Fibroblast of pulmonary artery (primary cell): ENCODE measurements around the gene GLE1.
"Not testable (repeated sequence)": the region's sequence is repeated elsewhere in the genome, so short reads cannot be mapped to it uniquely, and the experiment has no call there.

Experiments used
- DNase-seq: peaks from one replicate; pipeline ENCODE4 v3.0.0-alpha.2; 2010; ENCODE audit warnings: low read depth
- H3K4me3 ChIP-seq: replicated peaks from 2 replicates; pipeline ENCODE4 v1.5.1; 2011; ENCODE audit warnings: low read depth, mild to moderate bottlenecking, control low read depth, low read length, moderate library complexity
- CTCF ChIP-seq: IDR thresholded peaks from 2 replicates; pipeline ENCODE4 v1.5.1; 2011; ENCODE audit warnings: mild to moderate bottlenecking, control low read depth, low read length, inconsistent platforms; ENCODE audit errors: missing control alignments

The GLE1 gene

DNA sequence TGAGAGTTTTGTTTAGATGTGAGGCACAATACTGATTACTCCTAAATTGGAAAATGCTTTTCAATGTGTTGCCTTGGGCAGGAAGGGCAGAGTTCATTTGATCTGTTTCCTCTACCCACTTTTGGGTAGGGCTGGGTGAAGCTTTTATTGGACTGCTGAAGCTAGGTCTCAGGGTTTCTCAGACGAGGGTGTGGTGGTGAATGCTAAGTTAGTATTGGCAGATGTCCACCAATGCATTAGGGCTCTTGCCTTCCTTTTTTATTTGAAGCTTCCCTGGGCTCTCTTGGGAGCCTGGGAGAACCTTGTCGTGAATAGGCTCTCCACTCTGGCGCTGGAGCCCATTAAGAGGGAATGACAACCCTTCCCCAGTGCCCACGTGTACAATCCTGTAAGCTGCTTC lies 71.0 kb downstream of the GLE1 start:
- DNase-seq, result peak; percentile 26
- H3K4me3 ChIP-seq, result no peak overlapping the region
- TF ChIP-seq CTCF, result no peak

- H3K4me3 ChIP-seq, result no peak overlapping the region
- no peak for TF ChIP-seq CTCF
- DNase-seq, result no peak
These were observed 71.4 kb downstream of the GLE1 start for GRCh38 chr9:128575916-128576315.

GRCh38 chr9:128577206-128577605 lies 72.7 kb downstream of the GLE1 start:
- DNase-seq, result no peak
- H3K4me3 ChIP-seq, result no peak overlapping the region
- TF ChIP-seq CTCF, result no peak

DNA sequence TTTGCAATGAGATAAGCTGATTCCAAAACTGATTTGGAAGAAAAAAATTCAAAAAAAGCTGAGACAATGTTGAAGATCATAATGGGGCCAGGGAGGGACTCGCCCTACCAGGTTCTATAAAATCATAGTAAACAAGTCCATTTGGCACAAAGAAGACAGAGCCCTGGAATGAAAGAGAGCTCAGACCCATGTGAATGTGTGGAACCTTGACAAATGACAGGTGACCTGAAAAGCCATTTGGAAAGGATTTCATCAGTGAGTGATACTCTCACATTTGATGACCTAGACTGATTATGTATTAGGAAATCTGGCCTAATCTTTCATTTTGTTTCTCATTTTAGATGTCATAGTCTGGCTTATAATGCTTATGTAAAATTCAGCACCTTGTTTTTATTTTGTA lies 74.7 kb downstream of the GLE1 start:
- no peak for TF ChIP-seq CTCF
- H3K4me3 ChIP-seq, result no peak overlapping the region
- no peak for DNase-seq

DNA sequence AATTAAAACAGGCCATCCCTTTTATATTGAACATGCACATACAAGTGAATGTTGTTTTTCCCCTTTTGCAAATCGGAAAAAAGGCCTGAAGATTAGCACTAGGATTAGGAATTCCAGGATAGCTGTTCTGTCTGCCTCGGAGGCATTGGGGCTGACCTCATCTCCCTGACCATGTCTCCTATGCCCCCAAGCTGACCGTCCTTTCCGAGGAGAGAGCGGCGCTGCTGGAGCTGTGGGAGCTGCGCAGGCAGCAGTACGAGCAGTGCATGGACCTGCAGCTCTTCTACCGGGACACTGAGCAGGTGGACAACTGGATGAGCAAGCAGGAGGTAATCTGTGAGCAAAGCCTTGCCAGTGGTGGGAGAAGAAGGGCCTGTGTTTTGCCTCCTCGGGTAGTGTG lies 76.2 kb downstream of the GLE1 start:
- H3K4me3 ChIP-seq, result no peak overlapping the region
- DNase-seq, result no peak
- no peak for TF ChIP-seq CTCF

DNA sequence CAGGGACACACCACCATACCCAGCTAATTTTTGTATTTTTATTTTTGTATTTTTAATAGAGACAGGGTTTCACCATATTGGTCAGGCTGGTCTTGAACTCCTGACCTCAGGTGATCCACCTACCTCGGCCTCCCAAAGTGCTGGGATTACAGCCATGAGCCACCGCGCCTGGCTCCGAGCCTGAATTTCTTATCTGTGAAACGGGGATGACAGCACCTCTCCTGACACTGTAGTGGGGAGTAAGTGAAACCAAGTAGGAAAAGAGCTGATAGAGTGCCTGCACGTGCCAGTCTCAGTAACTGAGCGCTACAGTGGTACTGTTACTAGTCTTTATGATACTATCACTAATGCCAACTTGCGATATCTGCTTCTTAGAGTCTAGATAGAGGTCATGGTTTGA lies 80.6 kb downstream of the GLE1 start:
- not testable (repeated sequence) for DNase-seq

GRCh38 chr9:128586934-128587333 lies 82.4 kb downstream of the GLE1 start:
- not testable (repeated sequence) for H3K4me3 ChIP-seq, DNase-seq

More for the DNA sequence above, 80.6 kb downstream of the GLE1 start:
- H3K4me3 ChIP-seq, result not testable (repeated sequence)

DNA sequence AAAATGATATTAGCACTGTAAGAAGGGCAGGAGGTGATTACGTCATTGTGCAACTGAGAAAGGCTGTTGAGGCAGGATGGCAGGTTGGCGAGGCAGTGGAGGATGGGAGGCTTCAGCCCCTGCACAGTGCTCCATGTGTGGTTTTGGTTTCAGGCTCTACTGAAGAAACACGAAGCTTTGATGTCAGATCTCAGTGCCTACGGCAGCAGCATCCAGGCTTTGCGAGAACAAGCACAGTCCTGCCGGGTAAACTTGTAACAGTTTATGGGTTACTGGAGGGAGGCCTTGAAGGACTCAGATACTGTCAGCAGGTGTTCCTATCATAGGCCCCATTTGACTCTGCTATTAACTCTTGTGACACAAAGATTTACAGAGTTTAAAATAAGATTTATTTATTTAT lies 82.9 kb downstream of the GLE1 start:
- TF ChIP-seq CTCF, result no peak
- no peak for DNase-seq
- no peak overlapping the region for H3K4me3 ChIP-seq
